Transverse colon (tissue), 4 donors: ENCODE data around the gene FAM20A. TPM values are rescaled to one million over a fixed set of nuclear protein-coding genes. Genes with fewer than 3 reads are reported as not detected.

Experiments
- DNase-seq: peaks from one replicate; pipeline ENCODE4 v3.0.0-alpha.2; 2019
- H3K27ac ChIP-seq, 4 donors: fragments of 200-600 bp; sonication (generic); 2 replicates each; pipeline ENCODE4 v1.5.1; 2016 to 2018; ENCODE audit warnings: inconsistent platforms in 4 of 4
- H3K27me3 ChIP-seq: fragments of 200-600 bp; sonication (generic); 2 replicates; pipeline ENCODE4 v1.5.1; 2017; ENCODE audit warnings: inconsistent platforms
- H3K36me3 ChIP-seq, 4 donors: fragments of 200-600 bp; sonication (generic); 2 replicates each; pipeline ENCODE4 v1.5.1; 2017 to 2019; ENCODE audit warnings: inconsistent platforms in 4 of 4
- H3K4me1 ChIP-seq, 4 donors: fragments of 200-600 bp; sonication (generic); 2 replicates each; pipeline ENCODE4 v1.5.1; 2017 to 2020; ENCODE audit warnings: inconsistent platforms in 4 of 4
- H3K4me3 ChIP-seq, 4 donors: fragments of 200-600 bp; sonication (generic); 1 replicate in 1 of 4; 2 replicates in 3 of 4; pipeline versions ENCODE4 v1.5.1 to v1.6.1; 2017 to 2019; ENCODE audit warnings: inconsistent platforms in 4 of 4
- H3K9me3 ChIP-seq, 2 donors: fragments of 200-600 bp; sonication (generic); 2 replicates each; pipeline ENCODE4 v1.5.1; 2017 to 2019; ENCODE audit warnings: inconsistent platforms in 2 of 2
- CTCF ChIP-seq, 5 experiments: fragments of 200-600 bp in 3 of 5; fragments of 450-650 bp in 2 of 5; sonication (generic) in 3 of 5; IDR thresholded peaks; 1 replicate in 2 of 5; 2 replicates in 3 of 5; pipeline ENCODE4 v1.5.1; 2016 to 2017; ENCODE audit warnings: antibody characterized with exemption in 5 of 5, inconsistent platforms in 3 of 5, mild to moderate bottlenecking in 2 of 5, moderate library complexity in 1 of 5
- EP300 ChIP-seq: sonication (generic); formaldehyde crosslinking; IDR thresholded peaks from one replicate; pipeline ENCODE4 v1.6.1; 2017; ENCODE audit warnings: antibody characterized with exemption, low read depth
- POLR2A ChIP-seq: fragments of 450-650 bp; IDR thresholded peaks from one replicate; pipeline ENCODE4 v1.6.1; 2016; ENCODE audit warnings: antibody characterized with exemption, mild to moderate bottlenecking, moderate library complexity
- POLR2AphosphoS5 ChIP-seq, 3 donors: sonication (generic); formaldehyde crosslinking; IDR thresholded peaks; one replicate each; pipeline ENCODE4 v1.6.1; 2016; ENCODE audit warnings: antibody characterized with exemption in 3 of 3
- WGBS, 2 donors: methylation state at CpG; one replicate each; pipeline ENCODE4 v1.1.5; 2018; ENCODE audit warnings: low coverage in 1 of 2; 5-methylcytosine and 5-hydroxymethylcytosine counted together
- in situ Hi-C, 4 donors: fragments of 200-750 bp; cut with MboI; loops; one replicate each; pipeline versions ENCODE4 v1.15.0 to v1.15.1; 2017; ENCODE audit warnings: low sequenced_read_pairs in 3 of 4, low pct_ligation_motif_present in 1 of 4, low pct_unique_long_range_greater_than_20kb in 1 of 4
- intact Hi-C: fragments of 100-400 bp; cut with DNase I; formaldehyde crosslinking; loops from one replicate; pipeline ENCODE4 v1.15.1; 2023; ENCODE audit warnings: low total_unique reads
- total RNA-seq, 4 donors: library from RNA; depleted of rRNA; stranded (reverse); fragments of >200 nt; gene quantifications; one replicate each; pipeline ENCODE4 v1.1.0, GENCODE V29; 2016

FAM20A gene
- 1 to 10 TPM; 1.5 to 4.1 (median 3.5) TPM for total RNA-seq

DNA sequence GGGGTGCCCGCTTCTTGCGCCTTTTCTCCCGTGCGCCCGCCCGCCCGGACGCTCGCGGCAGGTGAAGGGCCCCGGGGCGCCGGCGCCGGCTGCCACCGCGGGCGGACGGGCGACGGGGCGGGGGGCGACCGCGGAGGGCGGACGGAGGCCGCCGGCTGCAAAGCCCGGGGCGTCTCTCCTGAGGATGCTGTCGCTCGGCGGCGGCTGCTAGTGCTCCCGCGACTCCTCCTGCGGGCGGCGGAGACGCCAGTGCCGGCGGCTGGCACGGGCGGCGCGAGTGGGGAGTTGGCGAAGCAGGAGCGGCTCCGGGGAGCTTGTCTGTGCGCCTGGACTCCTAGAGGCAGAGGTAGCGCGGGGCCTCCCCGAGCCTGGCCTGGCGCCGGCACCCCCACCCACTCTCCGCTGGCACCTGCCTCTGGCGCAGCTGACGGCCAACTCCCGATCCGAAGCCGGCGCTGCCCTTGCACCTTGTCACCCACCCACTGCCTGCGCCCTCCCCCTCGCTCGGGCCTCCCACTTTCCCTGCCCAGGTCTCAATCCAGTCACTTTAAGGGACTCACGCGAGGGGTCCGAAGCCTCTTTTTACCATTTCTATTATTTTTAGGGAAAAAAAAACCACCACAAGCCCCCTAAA, at the start of gene FAM20A:
Gene FAM20A (minus strand): TSS at position 437 of the 634 bp plus-strand sequence. CDS start 701 bp downstream, outside the sequence.
- no peak for TF ChIP-seq CTCF (IDR thresholded peaks at IDR 0.05)
- TF ChIP-seq POLR2A, result no peak
- no peak for TF ChIP-seq POLR2AphosphoS5 (IDR thresholded peaks at IDR 0.05)
- TF ChIP-seq EP300, result no peak

DNA sequence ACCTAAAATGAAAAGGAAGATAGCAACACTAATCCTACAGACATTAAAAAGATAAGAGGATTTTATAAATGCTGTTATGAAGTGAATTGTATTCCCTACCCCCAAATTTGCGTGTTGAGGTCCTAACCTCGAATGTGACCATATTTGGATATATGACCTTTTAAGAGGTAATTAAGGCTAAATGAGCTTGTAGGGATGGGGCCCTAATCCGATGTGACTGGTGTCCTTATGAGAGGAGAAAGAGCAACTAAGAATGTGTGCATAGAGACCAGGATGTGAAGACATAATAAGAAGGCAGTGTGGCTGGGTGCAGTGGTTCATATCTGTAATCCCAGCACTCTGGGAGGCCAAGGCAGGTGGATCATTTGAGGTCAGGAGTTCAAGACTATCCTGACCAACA, 48.2 kb upstream of the FAM20A start:
- Histone ChIP-seq H3K4me3 (no peak overlapping the region), H3K4me1 (no peaks in the 10 kb centered on the region), H3K27ac (no peak overlapping the region), H3K27me3 (no peaks in the 10 kb centered on the region), H3K36me3 (no peaks in the 10 kb centered on the region), H3K9me3 (no peaks in the 10 kb centered on the region)
- intact Hi-C loops (no loop called here), in situ Hi-C loops (no loop called here)
- no peak for DNase-seq
- TF ChIP-seq POLR2AphosphoS5 (IDR thresholded peaks at IDR 0.05) (no peak), EP300 (no peak), CTCF (IDR thresholded peaks at IDR 0.05) (no peak), POLR2A (no peak)
- WGBS, 2 donors, result 75 to 76% methylated on average over 3 of the region's 3 CpGs

More for the DNA sequence above, at the start of gene FAM20A:
- intact Hi-C loops (no loop called here), in situ Hi-C loops (no loop called here)
- Histone ChIP-seq H3K27ac (peak within 1 kb of the TSS; percentile 26 to 63 (median 42)), H3K27me3 (peaks cover 62% of the 10 kb centered on the region), H3K4me3 (peak within 1 kb of the TSS; percentile 1 to 52 (median 36)), H3K4me1 (peaks cover 0 to 20% (median 13%) of the 10 kb centered on the region in 4 donors), H3K9me3 (no peaks in the 10 kb centered on the region), H3K36me3 (no peaks in the 10 kb centered on the region)
- WGBS, 2 donors, result 7 to 15% methylated on average over 4 to 20 of the region's 69 CpGs
- peak; percentile 13 for DNase-seq

GRCh38 chr17:68646626-68647526, 45.7 kb upstream of the FAM20A start:
- WGBS, 2 donors, result 75 to 76% methylated on average over 2 to 11 of the region's 11 CpGs
- DNase-seq, result no peak
- Histone ChIP-seq H3K36me3 (no peaks in the 10 kb centered on the region), H3K27me3 (no peaks in the 10 kb centered on the region), H3K9me3 (no peaks in the 10 kb centered on the region), H3K4me3 (no peak overlapping the region), H3K4me1 (no peaks in the 10 kb centered on the region), H3K27ac (no peak overlapping the region)
- TF ChIP-seq CTCF (IDR thresholded peaks at IDR 0.05) (no peak), POLR2A (no peak), EP300 (no peak), POLR2AphosphoS5 (IDR thresholded peaks at IDR 0.05) (no peak)
- intact Hi-C loops (no loop called here), in situ Hi-C loops (no loop called here)

DNA sequence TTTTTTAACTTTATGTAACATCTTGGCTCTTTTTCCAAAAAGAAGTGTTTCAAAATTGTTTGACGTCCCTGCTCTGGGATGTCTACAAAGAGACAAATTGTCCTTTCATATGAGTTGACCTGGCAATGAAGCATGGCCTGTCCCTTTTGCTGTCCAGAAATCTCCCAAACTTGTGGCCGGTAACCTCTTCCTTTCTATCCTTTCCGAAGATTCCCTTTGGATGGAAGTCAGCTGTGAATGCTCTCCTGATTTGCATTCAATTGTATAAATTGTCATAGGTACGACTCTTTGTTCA, 40.9 kb upstream of the FAM20A start:
- no peaks in the 10 kb centered on the region for H3K4me1 ChIP-seq
- no peaks in the 10 kb centered on the region for H3K9me3 ChIP-seq
- in situ Hi-C loops, result no loop called here
- 85 to 94% methylated on average over 3 to 4 of the region's 4 CpGs for WGBS, 2 donors
- intact Hi-C loops, result no loop called here
- no peak overlapping the region for H3K4me3 ChIP-seq
- H3K36me3 ChIP-seq, result no peaks in the 10 kb centered on the region
- no peak for TF ChIP-seq POLR2A
- TF ChIP-seq CTCF (IDR thresholded peaks at IDR 0.05), result no peak
- no peak for TF ChIP-seq EP300
- TF ChIP-seq POLR2AphosphoS5 (IDR thresholded peaks at IDR 0.05), result no peak
- DNase-seq, result no peak
- no peaks in the 10 kb centered on the region for H3K27me3 ChIP-seq
- no peak overlapping the region for H3K27ac ChIP-seq
